Uterus (tissue), 4 donors: ENCODE data around the gene SLC8A1. TPM values are rescaled to one million over a fixed set of nuclear protein-coding genes. Genes with fewer than 3 reads are reported as not detected.
A peak's percentile ranks its signal among the peaks of the same experiment; 100 is the strongest.

Experiments
- DNase-seq, 2 donors: peaks; one replicate each; pipeline ENCODE4 v3.0.0-alpha.2; 2019 to 2020
- H3K27ac ChIP-seq, 2 donors: fragments of 200-600 bp; sonication (generic); 1 replicate in 1 of 2; 2 replicates in 1 of 2; pipeline ENCODE4 v1.5.1; 2016 to 2018
- H3K27me3 ChIP-seq, 2 donors: fragments of 200-600 bp; sonication (generic); one replicate each; pipeline ENCODE4 v1.5.1; 2018 to 2019; ENCODE audit warnings: control low read depth in 1 of 2
- H3K36me3 ChIP-seq, 2 donors: fragments of 200-600 bp; sonication (generic); one replicate each; pipeline ENCODE4 v1.5.1; 2019; ENCODE audit warnings: control low read depth in 1 of 2
- H3K4me1 ChIP-seq, 2 donors: fragments of 200-600 bp; sonication (generic); one replicate each; pipeline ENCODE4 v1.5.1; 2018 to 2019; ENCODE audit warnings: control low read depth in 1 of 2
- H3K4me3 ChIP-seq, 2 donors: fragments of 200-600 bp; sonication (generic); 1 replicate in 1 of 2; 2 replicates in 1 of 2; pipeline ENCODE4 v1.5.1; 2018 to 2019; ENCODE audit warnings: mild to moderate bottlenecking in 1 of 2
- H3K9me3 ChIP-seq, 2 donors: fragments of 200-600 bp; sonication (generic); one replicate each; pipeline ENCODE4 v1.5.1; 2019; ENCODE audit warnings: control low read depth in 1 of 2
- POLR2A ChIP-seq, 2 donors: fragments of 450-650 bp; IDR thresholded peaks; one replicate each; pipeline ENCODE4 v1.6.1; 2016; ENCODE audit warnings: antibody characterized with exemption in 2 of 2, mild to moderate bottlenecking in 1 of 2, moderate library complexity in 1 of 2
- intact Hi-C: fragments of 100-400 bp; cut with DNase I; formaldehyde crosslinking; loops from one replicate; pipeline ENCODE4 v1.15.1; 2023; ENCODE audit warnings: low total_unique reads
- total RNA-seq, 4 donors: library from RNA; depleted of rRNA in 3 of 4; stranded (reverse); fragments of >200 nt in 3 of 4; gene quantifications; one replicate each; pipeline versions ENCODE4 v1.1.0 to v1.2.4, GENCODE V29; 2014 to 2023
- TF ChIP-seq, protein P1 (sequence below), 4 experiments: fragments of 200-600 bp in 2 of 4; fragments of 450-650 bp in 2 of 4; sonication (generic) in 2 of 4; IDR thresholded peaks; one replicate each; pipeline ENCODE4 v1.5.1; 2016 to 2019; ENCODE audit warnings: antibody characterized with exemption in 4 of 4, mild to moderate bottlenecking in 2 of 4, moderate library complexity in 1 of 4
- donor health status: DM: yes; HTN: yes; CAD: no.

SLC8A1 gene
- total RNA-seq, 4 donors from 2014 or later, result 61.2 to 257 (median 140) TPM

DNA sequence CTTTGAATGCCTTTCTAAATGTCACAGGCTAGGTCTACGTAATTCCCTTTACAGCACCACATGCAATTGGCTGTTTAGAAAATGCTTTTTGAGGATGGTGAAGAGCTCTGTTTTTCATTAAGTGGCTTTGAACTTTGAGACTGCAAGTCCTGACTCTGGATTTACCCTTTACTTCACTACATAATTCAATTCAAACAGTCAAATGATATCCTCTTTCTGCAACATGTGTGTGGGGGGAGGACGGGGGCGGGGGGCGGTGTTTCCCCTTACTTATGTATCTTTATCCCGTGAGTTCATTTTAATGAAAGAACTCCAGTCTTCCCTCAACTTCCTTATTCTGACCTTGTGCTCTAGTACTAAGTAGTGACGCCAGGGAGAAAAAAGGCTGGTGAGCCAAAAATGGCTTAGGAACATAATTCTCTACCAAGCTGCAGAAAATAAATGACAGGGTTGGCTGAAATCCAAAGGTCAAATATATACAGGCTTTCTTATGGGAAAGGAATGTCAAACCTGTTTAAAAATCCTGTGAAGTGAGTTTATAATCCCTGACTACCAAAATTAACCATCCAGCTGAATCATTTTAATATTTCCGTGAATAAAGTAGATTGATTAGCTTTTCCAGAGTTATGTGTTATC lies 119.6 kb downstream of the SLC8A1 start:
- Histone ChIP-seq H3K27ac (peak overlapping the region; percentile 54 to 62), H3K4me3 (no peak overlapping the region), H3K36me3 (no peaks in the 10 kb centered on the region), H3K9me3 (no peaks in the 10 kb centered on the region), H3K4me1 (no peaks in the 10 kb centered on the region), H3K27me3 (no peaks in the 10 kb centered on the region)
- intact Hi-C loops, result no loop called here
- DNase-seq, result peak in 1 of 2 donors; percentile 40
- TF ChIP-seq POLR2A (IDR thresholded peaks at IDR 0.05), result no peak
- TF ChIP-seq, protein P1, sequence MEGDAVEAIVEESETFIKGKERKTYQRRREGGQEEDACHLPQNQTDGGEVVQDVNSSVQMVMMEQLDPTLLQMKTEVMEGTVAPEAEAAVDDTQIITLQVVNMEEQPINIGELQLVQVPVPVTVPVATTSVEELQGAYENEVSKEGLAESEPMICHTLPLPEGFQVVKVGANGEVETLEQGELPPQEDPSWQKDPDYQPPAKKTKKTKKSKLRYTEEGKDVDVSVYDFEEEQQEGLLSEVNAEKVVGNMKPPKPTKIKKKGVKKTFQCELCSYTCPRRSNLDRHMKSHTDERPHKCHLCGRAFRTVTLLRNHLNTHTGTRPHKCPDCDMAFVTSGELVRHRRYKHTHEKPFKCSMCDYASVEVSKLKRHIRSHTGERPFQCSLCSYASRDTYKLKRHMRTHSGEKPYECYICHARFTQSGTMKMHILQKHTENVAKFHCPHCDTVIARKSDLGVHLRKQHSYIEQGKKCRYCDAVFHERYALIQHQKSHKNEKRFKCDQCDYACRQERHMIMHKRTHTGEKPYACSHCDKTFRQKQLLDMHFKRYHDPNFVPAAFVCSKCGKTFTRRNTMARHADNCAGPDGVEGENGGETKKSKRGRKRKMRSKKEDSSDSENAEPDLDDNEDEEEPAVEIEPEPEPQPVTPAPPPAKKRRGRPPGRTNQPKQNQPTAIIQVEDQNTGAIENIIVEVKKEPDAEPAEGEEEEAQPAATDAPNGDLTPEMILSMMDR (IDR thresholded peaks at IDR 0.05), result no peak

DNA sequence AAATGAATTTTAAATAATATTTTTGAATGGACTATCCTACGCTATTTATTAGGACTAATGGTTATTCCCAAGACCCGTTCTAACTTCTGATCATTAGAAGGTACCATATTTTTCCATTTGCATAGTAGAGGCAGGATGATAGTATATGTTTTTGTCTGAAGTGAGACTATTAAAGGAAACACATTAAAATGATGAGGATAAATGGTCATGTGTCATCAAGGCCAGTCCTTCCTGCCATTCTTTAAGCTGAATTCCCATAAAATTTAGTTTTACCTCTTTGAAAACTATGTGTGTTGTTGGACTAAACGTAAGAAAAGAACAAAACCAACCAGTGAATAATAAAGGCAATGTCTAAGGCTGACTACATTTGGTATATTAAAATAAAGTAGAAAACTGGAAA lies 121.8 kb downstream of the SLC8A1 start:
- H3K9me3 ChIP-seq, result no peaks in the 10 kb centered on the region
- H3K4me1 ChIP-seq, result no peaks in the 10 kb centered on the region
- intact Hi-C loops, result no loop called here
- no peak overlapping the region for H3K4me3 ChIP-seq
- peak overlapping the region; percentile 79 to 92 for H3K27ac ChIP-seq
- no peak for DNase-seq
- H3K27me3 ChIP-seq, result no peaks in the 10 kb centered on the region
- TF ChIP-seq POLR2A (IDR thresholded peaks at IDR 0.05), result no peak
- TF ChIP-seq, protein P1 (IDR thresholded peaks at IDR 0.05), result no peak
- no peaks in the 10 kb centered on the region for H3K36me3 ChIP-seq

DNA sequence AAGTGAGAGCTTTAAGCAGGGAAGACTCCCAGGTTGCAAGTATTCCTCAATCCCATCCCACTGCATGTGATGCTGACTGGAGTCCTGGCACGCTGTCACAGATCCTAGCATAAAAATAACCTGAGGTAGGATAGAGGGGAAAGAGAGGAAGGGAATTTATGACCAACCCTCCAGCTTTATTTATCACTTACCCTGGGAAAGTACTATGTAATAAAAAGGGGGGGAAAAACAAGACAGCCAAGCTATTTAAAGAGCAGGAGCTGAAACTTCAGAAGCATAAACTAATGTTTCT lies 122.2 kb downstream of the SLC8A1 start:
- H3K9me3 ChIP-seq, result no peaks in the 10 kb centered on the region
- no peaks in the 10 kb centered on the region for H3K4me1 ChIP-seq
- peak overlapping the region; percentile 79 to 92 for H3K27ac ChIP-seq
- H3K36me3 ChIP-seq, result no peaks in the 10 kb centered on the region
- no peak for TF ChIP-seq POLR2A (IDR thresholded peaks at IDR 0.05)
- TF ChIP-seq, protein P1 (IDR thresholded peaks at IDR 0.05), result no peak
- H3K4me3 ChIP-seq, result no peak overlapping the region
- H3K27me3 ChIP-seq, result no peaks in the 10 kb centered on the region
- intact Hi-C loops, result no loop called here
- peak; percentile 81 to 86 for DNase-seq

DNA sequence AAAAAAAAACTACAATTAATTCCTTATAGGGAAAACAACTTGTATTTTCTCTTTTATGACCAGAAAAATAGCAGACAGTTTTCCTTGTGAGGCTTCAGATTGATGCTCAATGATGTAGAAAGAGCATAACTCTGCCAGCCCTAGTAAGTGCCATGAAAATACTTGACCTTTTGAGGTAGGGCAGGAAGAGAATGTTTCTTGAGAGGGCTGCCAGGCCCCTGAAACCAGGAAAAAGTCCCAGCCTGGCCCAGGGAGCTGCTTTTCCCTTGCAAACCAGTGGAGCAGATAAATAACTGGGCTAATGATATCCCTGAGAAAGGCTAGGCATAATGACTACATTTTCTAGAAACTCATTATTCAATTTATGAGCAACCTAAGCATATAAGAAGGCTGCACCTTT lies 126.8 kb downstream of the SLC8A1 start:
- no peaks in the 10 kb centered on the region for H3K9me3 ChIP-seq
- no peaks in the 10 kb centered on the region for H3K27me3 ChIP-seq
- intact Hi-C loops, result no loop called here
- DNase-seq, result no peak
- H3K4me1 ChIP-seq, result no peaks in the 10 kb centered on the region
- H3K4me3 ChIP-seq, result no peak overlapping the region
- no peaks in the 10 kb centered on the region for H3K36me3 ChIP-seq
- peak overlapping the region; percentile 11 to 52 for H3K27ac ChIP-seq
- TF ChIP-seq, protein P1 (IDR thresholded peaks at IDR 0.05), result no peak
- TF ChIP-seq POLR2A (IDR thresholded peaks at IDR 0.05), result no peak

DNA sequence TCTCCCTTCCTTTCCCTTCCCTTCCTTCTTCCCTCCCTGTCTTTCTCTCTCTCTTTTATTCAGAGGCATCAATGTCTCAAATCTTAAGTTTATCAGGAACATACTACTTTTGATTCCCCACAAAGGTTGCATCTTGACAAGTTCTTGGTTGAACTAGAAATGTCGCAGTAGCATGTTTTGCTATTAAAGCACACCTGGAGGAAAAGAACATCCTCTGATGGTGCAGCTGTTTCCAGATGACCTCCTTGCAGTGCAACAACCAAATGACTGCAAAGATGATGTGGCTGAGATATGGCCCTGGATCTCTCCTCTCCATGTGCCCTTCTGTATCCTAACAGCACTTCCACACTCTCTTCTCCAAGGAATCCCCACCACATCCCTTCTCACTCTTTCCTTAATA lies 127.2 kb downstream of the SLC8A1 start:
- no peaks in the 10 kb centered on the region for H3K9me3 ChIP-seq
- H3K36me3 ChIP-seq, result no peaks in the 10 kb centered on the region
- H3K27ac ChIP-seq, result peak overlapping the region; percentile 11 to 52
- H3K27me3 ChIP-seq, result no peaks in the 10 kb centered on the region
- DNase-seq, result no peak
- H3K4me3 ChIP-seq, result no peak overlapping the region
- no peaks in the 10 kb centered on the region for H3K4me1 ChIP-seq
- no peak for TF ChIP-seq POLR2A (IDR thresholded peaks at IDR 0.05)
- TF ChIP-seq, protein P1 (IDR thresholded peaks at IDR 0.05), result no peak
- intact Hi-C loops, result no loop called here
